Measurements from ENCODE around the gene CARD19. TPM values are rescaled to one million over a fixed set of nuclear protein-coding genes. Genes with fewer than 3 reads are reported as not detected.

The CARD19 gene
- total RNA-seq, 4 donors from 2014 or later: 43.2 to 63.6 (median 54.3) TPM

GRCh38 chr9:93092251-93092991 is 3.6 kb upstream of the CARD19 start:
- Histone ChIP-seq H3K27ac (no peak overlapping the region), H3K4me3 (no peak overlapping the region), H3K9me3 (peaks cover 6% of the 10 kb centered on the region), H3K36me3 (no peaks in the 10 kb centered on the region), H3K27me3 (no peaks in the 10 kb centered on the region), H3K4me1 (peaks cover 35% of the 10 kb centered on the region)
- 79% methylated on average over 7 of the region's 7 CpGs for WGBS
- no peak for TF ChIP-seq CTCF (IDR thresholded peaks at IDR 0.05)
- peak; percentile 50 for DNase-seq (ENCODE audit: low spot score in 2 of 2)

- peaks cover 6% of the 10 kb centered on the region for H3K9me3 ChIP-seq
- 43% methylated on average over 11 of the region's 11 CpGs for WGBS
- DNase-seq (ENCODE audit: low spot score in 2 of 2): peak; percentile 58 to 73
- H3K27ac ChIP-seq: peak overlapping the region; percentile 24
- H3K27me3 ChIP-seq: no peaks in the 10 kb centered on the region
- H3K36me3 ChIP-seq: no peaks in the 10 kb centered on the region
- H3K4me1 ChIP-seq: peaks cover 44% of the 10 kb centered on the region
- H3K4me3 ChIP-seq: no peak overlapping the region
- no peak for TF ChIP-seq EP300 (IDR thresholded peaks at IDR 0.05)
- TF ChIP-seq POLR2A (IDR thresholded peaks at IDR 0.05): no peak
- TF ChIP-seq CTCF (IDR thresholded peaks at IDR 0.05): no peak
- no peak for TF ChIP-seq POLR2AphosphoS5 (IDR thresholded peaks at IDR 0.05)
These were observed 2.7 kb upstream of the CARD19 start for GRCh38 chr9:93093127-93093876.

- H3K27ac ChIP-seq: peak overlapping the region; percentile 24
- peaks cover 52% of the 10 kb centered on the region for H3K4me1 ChIP-seq
- H3K27me3 ChIP-seq: no peaks in the 10 kb centered on the region
- peak; percentile 72 to 74 for DNase-seq (ENCODE audit: low spot score in 2 of 2)
- 74% methylated on average over 6 of the region's 7 CpGs for WGBS
- H3K4me3 ChIP-seq: no peak overlapping the region
- no peaks in the 10 kb centered on the region for H3K36me3 ChIP-seq
- TF ChIP-seq EP300 (IDR thresholded peaks at IDR 0.05) (no peak), POLR2AphosphoS5 (IDR thresholded peaks at IDR 0.05) (no peak), POLR2A (IDR thresholded peaks at IDR 0.05) (no peak), CTCF (IDR thresholded peaks at IDR 0.05) (no peak)
- H3K9me3 ChIP-seq: peaks cover 6% of the 10 kb centered on the region
These were observed 1.9 kb upstream of the CARD19 start for GRCh38 chr9:93093877-93094657.

DNA sequence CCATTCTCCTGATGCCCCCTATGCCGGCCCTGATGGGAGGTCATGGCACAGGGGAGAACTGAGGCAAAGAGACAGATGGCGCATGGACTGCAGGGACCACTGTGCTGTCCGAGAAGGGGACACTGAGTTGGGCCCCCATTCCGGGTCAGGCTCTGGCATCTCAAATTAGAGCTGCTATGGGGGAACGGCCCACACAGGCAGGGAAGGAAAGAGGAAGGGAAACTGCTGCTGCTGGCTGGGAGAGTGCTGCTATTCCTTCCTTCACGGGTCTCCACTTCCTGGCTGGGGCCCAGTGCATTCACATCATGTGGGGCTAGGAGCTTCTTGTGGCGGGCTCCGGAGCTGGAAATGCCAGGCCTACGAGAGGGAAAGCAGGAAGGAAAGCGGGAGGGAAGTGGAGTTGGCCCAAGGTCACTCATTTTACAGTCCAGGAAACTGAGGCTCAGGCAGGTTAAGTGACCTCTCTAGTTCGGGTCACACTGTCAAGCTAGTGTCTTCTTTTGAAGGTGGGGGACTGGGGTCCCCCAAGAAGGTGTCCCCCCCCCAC is 1.3 kb upstream of the CARD19 start:
- Histone ChIP-seq H3K9me3 (peaks cover 6% of the 10 kb centered on the region), H3K27me3 (no peaks in the 10 kb centered on the region), H3K36me3 (no peaks in the 10 kb centered on the region), H3K4me3 (peak overlapping the region; percentile 100), H3K27ac (peak overlapping the region; percentile 97), H3K4me1 (peaks cover 58% of the 10 kb centered on the region)
- TF ChIP-seq POLR2AphosphoS5 (IDR thresholded peaks at IDR 0.05) (no peak), CTCF (IDR thresholded peaks at IDR 0.05) (no peak), POLR2A (IDR thresholded peaks at IDR 0.05) (no peak), EP300 (IDR thresholded peaks at IDR 0.05) (no peak)
- 46% methylated on average over 10 of the region's 11 CpGs for WGBS
- DNase-seq (ENCODE audit: low spot score in 2 of 2): peak in 1 of 2 donors; percentile 83
